Measurements from ENCODE around the gene NUP93. TPM values are rescaled to one million over a fixed set of nuclear protein-coding genes. Genes with fewer than 3 reads are reported as not detected.

NUP93 gene
- total and polyA plus RNA-seq, 2 experiments from 2014 or later: 139 to 187 TPM

GRCh38 chr16:56737539-56737938 lies 7.6 kb downstream of the NUP93 start:
- H3K27ac Mint-ChIP-seq: no peak overlapping the region
- Histone ChIP-seq H3K27me3 (ENCODE audit: insufficient read depth) (no peaks in the 10 kb centered on the region), H3F3A (replicated peaks; ENCODE audit: low read depth) (no peaks in the 10 kb centered on the region), H3K79me2 (replicated peaks; ENCODE audit: insufficient read depth) (peaks cover 81% of the 10 kb centered on the region), H3K9me2 (ENCODE audit: insufficient read depth) (no peaks in the 10 kb centered on the region), H3K4me1 (ENCODE audit: insufficient read depth) (peaks cover 10% of the 10 kb centered on the region), H4K20me1 (replicated peaks; ENCODE audit: insufficient read depth) (peaks cover 42% of the 10 kb centered on the region), H3K36me3 (ENCODE audit: insufficient read depth) (no peaks in the 10 kb centered on the region; the same call in none of the 2 replicates), H2AFZ (no peak overlapping the region), H3K27ac (ENCODE audit: low read depth) (no peak overlapping the region), H3K4me3 (no peak overlapping the region), H3K4me2 (no peak overlapping the region)
- peaks cover 2% of the 10 kb centered on the region for H3K27me3 Mint-ChIP-seq (ENCODE audit: insufficient read depth, low read depth, poor library complexity)
- no peak for TF ChIP-seq REST (IDR thresholded peaks at IDR 0.05; ENCODE audit: unreplicated experiment)
- TF ChIP-seq CREB1 (CRISPR knock-in tag; IDR thresholded peaks at IDR 0.05; ENCODE audit: low read depth): no peak
- TF ChIP-seq ZNF114 (CRISPR knock-in tag; IDR thresholded peaks at IDR 0.05): no peak
- TF ChIP-seq ETS1 (IDR thresholded peaks at IDR 0.05): no peak
- TF ChIP-seq ZNF462 (CRISPR knock-in tag; IDR thresholded peaks at IDR 0.05): no peak
- no peak for TF ChIP-seq JUNB (IDR thresholded peaks at IDR 0.05; ENCODE audit: unreplicated experiment)
- TF ChIP-seq CTCF (conservative IDR thresholded peaks at IDR 0.05; ENCODE audit: low read depth in 2 of 2): no peak
- TF ChIP-seq POLR2AphosphoS5 (IDR thresholded peaks at IDR 0.05; ENCODE audit: low read depth): no peak
- TF ChIP-seq EZH2phosphoT487 (IDR thresholded peaks at IDR 0.05; ENCODE audit: unreplicated experiment): no peak
- no peak for TF ChIP-seq STAT1 (IDR thresholded peaks at IDR 0.05; ENCODE audit: unreplicated experiment)
- TF ChIP-seq EZH2 (IDR thresholded peaks at IDR 0.05; ENCODE audit: low read depth, unreplicated experiment): no peak
- no peak for TF ChIP-seq NANOG (IDR thresholded peaks at IDR 0.05; ENCODE audit: borderline replicate concordance)
- no peak for TF ChIP-seq ZNF331 (CRISPR knock-in tag; IDR thresholded peaks at IDR 0.05; ENCODE audit: low read depth)
- peaks cover 28% of the 10 kb centered on the region for H3K36me3 Mint-ChIP-seq (ENCODE audit: low read depth)
- H3K9me3 Mint-ChIP-seq: peaks cover 16% of the 10 kb centered on the region
- H3K4me1 Mint-ChIP-seq: no peaks in the 10 kb centered on the region; the same call in 1 of the 3 replicates
- ATAC-seq: no peak
- no peak for DNase-seq (ENCODE audit: low spot score)
- no peak overlapping the region for H3K4me3 Mint-ChIP-seq

All from GM23338 (cell line).